Measurements from ENCODE around the gene ZNF536.

GRCh38 chr19:30431591-30431990, 59.4 kb downstream of the ZNF536 start:
- TF ChIP-seq CTCF (IDR thresholded peaks at IDR 0.05; ENCODE audit: insufficient read depth, low read length) (no peak), POLR2AphosphoS5 (IDR thresholded peaks at IDR 0.05; ENCODE audit: low read depth) (no peak)
- TF ChIP-seq, protein P1, sequence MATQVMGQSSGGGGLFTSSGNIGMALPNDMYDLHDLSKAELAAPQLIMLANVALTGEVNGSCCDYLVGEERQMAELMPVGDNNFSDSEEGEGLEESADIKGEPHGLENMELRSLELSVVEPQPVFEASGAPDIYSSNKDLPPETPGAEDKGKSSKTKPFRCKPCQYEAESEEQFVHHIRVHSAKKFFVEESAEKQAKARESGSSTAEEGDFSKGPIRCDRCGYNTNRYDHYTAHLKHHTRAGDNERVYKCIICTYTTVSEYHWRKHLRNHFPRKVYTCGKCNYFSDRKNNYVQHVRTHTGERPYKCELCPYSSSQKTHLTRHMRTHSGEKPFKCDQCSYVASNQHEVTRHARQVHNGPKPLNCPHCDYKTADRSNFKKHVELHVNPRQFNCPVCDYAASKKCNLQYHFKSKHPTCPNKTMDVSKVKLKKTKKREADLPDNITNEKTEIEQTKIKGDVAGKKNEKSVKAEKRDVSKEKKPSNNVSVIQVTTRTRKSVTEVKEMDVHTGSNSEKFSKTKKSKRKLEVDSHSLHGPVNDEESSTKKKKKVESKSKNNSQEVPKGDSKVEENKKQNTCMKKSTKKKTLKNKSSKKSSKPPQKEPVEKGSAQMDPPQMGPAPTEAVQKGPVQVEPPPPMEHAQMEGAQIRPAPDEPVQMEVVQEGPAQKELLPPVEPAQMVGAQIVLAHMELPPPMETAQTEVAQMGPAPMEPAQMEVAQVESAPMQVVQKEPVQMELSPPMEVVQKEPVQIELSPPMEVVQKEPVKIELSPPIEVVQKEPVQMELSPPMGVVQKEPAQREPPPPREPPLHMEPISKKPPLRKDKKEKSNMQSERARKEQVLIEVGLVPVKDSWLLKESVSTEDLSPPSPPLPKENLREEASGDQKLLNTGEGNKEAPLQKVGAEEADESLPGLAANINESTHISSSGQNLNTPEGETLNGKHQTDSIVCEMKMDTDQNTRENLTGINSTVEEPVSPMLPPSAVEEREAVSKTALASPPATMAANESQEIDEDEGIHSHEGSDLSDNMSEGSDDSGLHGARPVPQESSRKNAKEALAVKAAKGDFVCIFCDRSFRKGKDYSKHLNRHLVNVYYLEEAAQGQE (IDR thresholded peaks at IDR 0.05; ENCODE audit: insufficient replicate concordance, low read depth) = no peak

Measured in HL-60 (cell line).